Bronchial epithelial cell (primary cell): ENCODE results near the gene EPHB6. TPM values are rescaled to one million over a fixed set of nuclear protein-coding genes. Genes with fewer than 3 reads are reported as not detected.

Source experiments
- DNase-seq: peaks from one replicate; pipeline ENCODE4 v3.0.0-alpha.2; 2010; ENCODE audit warnings: low read depth
- FAIRE-seq: peaks from 2 replicates; lab custom pipeline; 2011; peaks lifted over from hg19 to GRCh38; lab: Jason Lieb, UNC
- H3K27me3 ChIP-seq: 2 replicates; pipeline ENCODE4 v1.5.1; 2011; ENCODE audit warnings: low read length; ENCODE audit not compliant: control insufficient read depth, insufficient read depth
- H3K36me3 ChIP-seq: 2 replicates; pipeline ENCODE4 v1.5.1; 2011; ENCODE audit warnings: low read length; ENCODE audit not compliant: control insufficient read depth, insufficient read depth
- H3K4me3 ChIP-seq: 2 replicates; pipeline ENCODE4 v1.5.1; 2011; ENCODE audit warnings: mild to moderate bottlenecking, low read depth, low read length, control low read depth
- total RNA-seq: library from RNA; depleted of rRNA; stranded (reverse); fragments of >200 nt; gene quantifications from 2 replicates; pipeline ENCODE4 v1.2.1, GENCODE V29; 2014
- TF ChIP-seq, protein P1 (sequence below): IDR thresholded peaks from 2 replicates; pipeline ENCODE4 v1.5.1; 2011; ENCODE audit warnings: mild to moderate bottlenecking, moderate library complexity, low read length, control low read depth, inconsistent platforms; ENCODE audit not compliant: insufficient read depth, severe bottlenecking

Gene EPHB6
- total RNA-seq, 1 donor from 2014 or later = under 0.01 TPM

DNA sequence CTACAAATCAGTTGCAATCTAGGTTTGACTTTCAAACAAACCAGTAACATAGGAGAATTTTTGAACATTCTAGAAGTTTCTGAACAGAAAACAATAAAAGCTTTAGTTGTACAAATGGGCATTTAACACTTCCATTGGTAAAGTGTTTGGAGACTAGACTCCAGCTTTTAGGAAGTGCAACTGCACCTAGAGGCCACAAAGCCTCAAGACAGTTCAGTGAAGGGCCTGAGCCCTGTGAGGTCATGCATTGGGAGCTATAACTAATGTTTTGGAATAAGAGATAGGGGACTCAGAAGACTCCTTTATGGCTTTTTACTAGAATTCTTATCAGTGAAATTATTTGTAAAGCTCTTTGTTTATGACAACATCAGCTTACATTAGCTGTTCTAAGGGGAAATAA is 3.0 kb upstream of the EPHB6 start:
- FAIRE-seq (no peak), DNase-seq (no peak)
- TF ChIP-seq, protein P1, sequence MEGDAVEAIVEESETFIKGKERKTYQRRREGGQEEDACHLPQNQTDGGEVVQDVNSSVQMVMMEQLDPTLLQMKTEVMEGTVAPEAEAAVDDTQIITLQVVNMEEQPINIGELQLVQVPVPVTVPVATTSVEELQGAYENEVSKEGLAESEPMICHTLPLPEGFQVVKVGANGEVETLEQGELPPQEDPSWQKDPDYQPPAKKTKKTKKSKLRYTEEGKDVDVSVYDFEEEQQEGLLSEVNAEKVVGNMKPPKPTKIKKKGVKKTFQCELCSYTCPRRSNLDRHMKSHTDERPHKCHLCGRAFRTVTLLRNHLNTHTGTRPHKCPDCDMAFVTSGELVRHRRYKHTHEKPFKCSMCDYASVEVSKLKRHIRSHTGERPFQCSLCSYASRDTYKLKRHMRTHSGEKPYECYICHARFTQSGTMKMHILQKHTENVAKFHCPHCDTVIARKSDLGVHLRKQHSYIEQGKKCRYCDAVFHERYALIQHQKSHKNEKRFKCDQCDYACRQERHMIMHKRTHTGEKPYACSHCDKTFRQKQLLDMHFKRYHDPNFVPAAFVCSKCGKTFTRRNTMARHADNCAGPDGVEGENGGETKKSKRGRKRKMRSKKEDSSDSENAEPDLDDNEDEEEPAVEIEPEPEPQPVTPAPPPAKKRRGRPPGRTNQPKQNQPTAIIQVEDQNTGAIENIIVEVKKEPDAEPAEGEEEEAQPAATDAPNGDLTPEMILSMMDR = no peak
- H3K27me3 ChIP-seq = no peaks in the 10 kb centered on the region
- H3K36me3 ChIP-seq = no peaks in the 10 kb centered on the region
- H3K4me3 ChIP-seq = no peak overlapping the region

DNA sequence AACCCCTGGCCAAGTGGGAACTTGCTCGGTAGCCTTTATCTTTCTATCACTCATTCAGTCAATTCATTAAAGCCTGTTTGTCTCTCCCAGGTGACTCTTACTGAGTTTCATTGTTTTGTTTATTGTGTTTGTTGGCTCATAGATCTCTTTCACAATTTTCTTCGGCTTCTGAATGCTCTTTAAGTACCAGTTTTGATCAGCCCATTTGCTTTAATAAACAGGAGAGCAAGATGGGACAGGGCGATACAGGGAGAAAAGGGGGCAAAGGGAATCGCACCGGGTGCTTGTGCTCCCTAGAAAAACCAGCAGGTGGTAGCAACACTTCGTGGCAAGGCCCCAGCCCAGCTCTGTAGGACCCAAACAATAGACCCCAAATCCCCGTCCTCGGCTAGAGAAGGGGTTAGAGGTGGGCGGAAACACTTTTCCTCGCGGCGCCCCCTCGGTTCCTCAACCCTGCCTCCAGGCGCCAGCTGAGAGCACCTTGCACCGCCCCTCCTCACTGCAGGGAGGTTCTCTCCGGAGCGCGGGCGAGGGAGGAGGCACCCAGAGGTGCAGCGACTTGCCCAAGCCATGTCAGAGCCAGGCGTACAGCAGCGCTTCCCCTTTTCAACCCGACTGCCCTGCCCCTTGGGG is 1.0 kb upstream of the EPHB6 start:
- FAIRE-seq (no peak), DNase-seq (peak; percentile 61)
- H3K36me3 ChIP-seq = no peaks in the 10 kb centered on the region
- no peaks in the 10 kb centered on the region for H3K27me3 ChIP-seq
- peak overlapping the region; percentile 71 for H3K4me3 ChIP-seq
- TF ChIP-seq, protein P1 = peak; percentile 88

DNA sequence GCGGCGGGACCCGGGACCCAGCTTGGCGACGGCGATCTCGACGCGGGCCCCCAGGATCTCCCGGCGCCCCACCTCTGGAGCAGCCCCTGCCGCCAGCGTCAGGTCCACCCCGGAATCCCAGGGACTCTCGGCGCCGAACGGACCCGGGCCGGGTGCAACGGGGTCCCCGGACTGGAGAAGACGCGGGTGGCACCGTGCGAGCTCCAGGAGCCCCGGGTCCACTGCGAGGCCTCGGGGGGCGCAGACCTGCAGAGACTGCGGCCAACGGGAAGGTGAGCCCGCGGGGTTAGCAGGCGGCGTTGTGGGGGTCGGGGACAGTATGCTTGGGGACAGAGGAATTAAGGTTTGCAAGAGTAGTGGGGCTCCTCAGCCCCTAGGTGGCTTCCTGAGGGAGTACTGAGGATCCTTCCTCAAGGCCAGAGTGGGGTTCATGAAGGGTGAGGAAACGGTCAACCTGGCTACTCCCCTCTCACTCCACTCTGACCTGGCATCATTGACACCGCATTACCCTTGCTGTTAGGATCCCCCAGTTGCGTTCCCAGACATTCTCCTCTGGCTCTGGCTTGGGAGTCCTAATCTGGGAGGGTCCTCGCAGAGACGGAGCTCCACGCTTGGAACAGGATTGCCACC is 353 bp downstream of the EPHB6 start:
- TF ChIP-seq, protein P1 = peak; percentile 5
- Histone ChIP-seq H3K36me3 (no peaks in the 10 kb centered on the region), H3K27me3 (no peaks in the 10 kb centered on the region), H3K4me3 (peak overlapping the region; percentile 71)
- no peak for FAIRE-seq
- DNase-seq = no peak

DNA sequence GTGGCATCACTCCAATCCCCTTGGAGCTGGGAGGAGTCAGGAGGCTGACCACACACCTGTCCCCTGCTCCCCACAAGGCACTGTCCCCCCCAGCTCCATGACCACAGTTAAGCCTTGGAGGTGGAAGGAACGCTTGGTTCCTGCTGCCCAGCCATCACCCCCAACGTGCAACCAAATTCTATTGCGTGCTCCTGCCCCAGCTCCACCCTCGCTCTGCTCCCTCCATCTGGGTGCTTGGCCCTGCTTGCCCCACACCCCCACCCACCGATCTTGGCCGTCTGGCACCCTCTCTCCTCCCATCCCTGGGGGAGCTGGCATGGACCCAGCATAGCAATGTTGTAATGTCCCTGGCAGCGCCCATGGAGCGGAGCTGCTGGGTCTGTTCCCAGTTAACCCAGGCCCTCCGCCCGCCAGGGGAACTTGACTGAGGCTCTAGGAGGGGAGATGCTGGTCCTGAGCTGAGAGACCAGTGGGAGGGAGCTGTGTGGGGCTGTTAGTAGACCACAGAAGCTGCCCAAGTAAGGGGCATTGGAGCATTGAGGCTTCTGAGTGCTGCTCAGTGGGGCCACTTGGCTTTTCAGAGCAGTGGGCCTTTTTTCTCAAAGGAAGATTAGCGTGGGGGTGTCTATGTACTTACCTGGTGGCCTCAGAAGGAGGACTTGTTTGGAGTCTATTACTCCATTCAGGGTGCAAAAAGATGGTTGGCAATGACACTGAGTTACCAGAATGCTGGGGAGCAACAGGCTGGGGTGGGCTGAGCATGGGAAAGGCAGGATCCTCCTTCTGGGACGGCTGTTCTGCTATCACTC is 1.1 kb downstream of the EPHB6 start:
- FAIRE-seq (no peak), DNase-seq (peak; percentile 27)
- TF ChIP-seq, protein P1 = no peak
- Histone ChIP-seq H3K36me3 (no peaks in the 10 kb centered on the region), H3K27me3 (peaks cover under 1% of the 10 kb centered on the region), H3K4me3 (peak overlapping the region; percentile 71)

DNA sequence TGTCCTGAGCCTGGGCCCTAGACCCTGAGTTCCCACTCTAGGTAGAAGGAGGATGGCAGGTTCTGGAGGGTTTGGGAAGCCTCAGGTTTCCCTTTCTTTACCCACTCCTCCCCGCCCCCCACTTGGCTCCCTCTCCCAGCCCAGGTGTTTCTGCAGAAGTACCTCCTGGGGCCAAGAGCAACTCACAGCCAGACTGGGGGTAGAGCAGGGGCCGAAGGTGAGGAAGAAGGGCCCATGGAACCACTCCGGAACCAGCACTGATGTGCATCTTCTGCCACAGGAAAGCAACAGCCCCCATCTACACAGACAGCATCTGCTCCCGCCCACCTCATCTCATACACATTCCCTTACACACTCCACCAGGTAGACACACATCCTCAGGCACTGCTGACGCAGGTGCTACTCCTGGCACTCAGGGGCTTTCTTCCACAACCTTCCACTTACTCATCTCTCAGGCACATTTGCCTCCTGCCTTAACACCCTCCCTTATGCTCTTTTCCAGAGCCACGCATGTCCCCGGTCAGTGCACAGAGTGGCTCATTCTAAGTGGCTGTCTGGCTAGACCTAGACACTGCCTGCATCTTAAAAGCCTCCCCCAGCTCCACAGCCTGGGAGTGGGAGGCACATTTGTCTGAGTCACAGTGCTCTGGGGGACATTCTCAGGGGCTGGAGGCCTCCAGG is 1.8 kb downstream of the EPHB6 start:
- Histone ChIP-seq H3K27me3 (peaks cover 1% of the 10 kb centered on the region), H3K4me3 (no peak overlapping the region), H3K36me3 (no peaks in the 10 kb centered on the region)
- DNase-seq = peak; percentile 27
- TF ChIP-seq, protein P1 = no peak
- FAIRE-seq = peak; percentile 52
